AG04449 (cell line): ENCODE data around the gene CAPN12.

ENCODE experiments used
- CTCF ChIA-PET: fragments of 350-600 bp; formaldehyde crosslinking; extraction: SDS; loops from one replicate; lab custom pipeline; 2021; ENCODE audit warnings: antibody characterized with exemption; lab: Yijun Ruan, JAX
- POLR2A ChIA-PET: fragments of 400-600, 350-600 bp; formaldehyde crosslinking; extraction: SDS; loops from one replicate; lab custom pipeline; 2020; ENCODE audit warnings: antibody characterized with exemption, inconsistent platforms; lab: Yijun Ruan, JAX
- DNase-seq: peaks from one replicate; pipeline ENCODE4 v3.0.0-alpha.2; 2010; ENCODE audit warnings: low read depth, low spot score
- H3K4me3 ChIP-seq: 2 replicates; pipeline ENCODE4 v1.5.1; 2011; ENCODE audit warnings: low read depth, mild to moderate bottlenecking, control low read depth, low read length
- TF ChIP-seq, protein P1 (sequence below): IDR thresholded peaks from one replicate; pipeline ENCODE4 v1.5.1; 2011; ENCODE audit warnings: mild to moderate bottlenecking, moderate library complexity, low read length, control low read depth, inconsistent platforms; ENCODE audit not compliant: insufficient read depth; ENCODE audit errors: missing control alignments

The CAPN12 gene

DNA sequence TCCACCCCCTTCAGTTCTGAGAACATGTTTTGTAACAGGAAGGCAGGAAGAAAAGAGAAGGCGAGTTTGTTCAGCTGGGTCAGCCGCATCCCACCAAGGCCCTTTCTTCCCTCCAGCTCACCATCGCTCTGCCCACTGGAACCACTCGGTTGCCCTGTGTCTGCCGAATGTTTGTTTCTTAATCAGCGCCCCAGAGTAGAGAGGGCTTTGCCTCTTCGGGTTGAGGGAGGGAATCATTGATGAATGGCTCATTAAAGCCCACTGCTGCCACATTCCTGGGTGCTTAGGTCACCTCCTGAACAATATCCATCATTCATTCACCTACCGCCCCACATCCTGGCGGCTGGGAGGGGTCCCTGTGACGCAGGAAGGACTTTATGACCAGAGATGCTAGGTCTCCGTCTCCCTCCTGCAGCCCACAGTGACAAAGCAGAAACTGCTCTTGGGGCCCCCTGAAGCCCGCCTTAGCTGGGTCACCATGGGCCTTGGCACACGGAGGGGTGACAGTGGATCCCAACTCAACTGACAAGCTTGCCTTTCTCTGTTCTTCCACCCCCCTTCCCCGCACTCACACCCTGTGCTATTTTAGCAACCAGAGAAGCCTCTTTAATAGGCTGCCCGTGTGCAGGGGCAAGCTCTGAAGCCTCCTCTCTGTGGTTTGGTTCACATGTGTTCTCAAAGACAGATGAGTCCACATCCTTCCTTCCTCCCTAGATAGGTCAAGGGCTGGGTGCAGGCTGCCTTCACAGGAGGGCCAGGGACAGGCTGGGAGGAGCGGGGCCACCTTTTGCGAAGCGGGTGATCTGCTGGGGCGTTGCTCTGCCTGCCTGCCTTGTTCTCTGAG, 50.7 kb downstream of the CAPN12 start:
- ChIA-PET CTCF (interaction anchor here (1.1 to 2.5 kb wide), 6 partner anchors 10 to 59 kb away, joined by 4 to 5 read pairs (median 4); no protein-coding TSS in a partner anchor), POLR2A (interaction anchor here (0.6 to 2.1 kb wide), 8 partner anchors 10 to 51 kb away, joined by 3 to 9 read pairs (median 4); partner anchors contain the start of gene ACTN4)
- no peak for DNase-seq

DNA sequence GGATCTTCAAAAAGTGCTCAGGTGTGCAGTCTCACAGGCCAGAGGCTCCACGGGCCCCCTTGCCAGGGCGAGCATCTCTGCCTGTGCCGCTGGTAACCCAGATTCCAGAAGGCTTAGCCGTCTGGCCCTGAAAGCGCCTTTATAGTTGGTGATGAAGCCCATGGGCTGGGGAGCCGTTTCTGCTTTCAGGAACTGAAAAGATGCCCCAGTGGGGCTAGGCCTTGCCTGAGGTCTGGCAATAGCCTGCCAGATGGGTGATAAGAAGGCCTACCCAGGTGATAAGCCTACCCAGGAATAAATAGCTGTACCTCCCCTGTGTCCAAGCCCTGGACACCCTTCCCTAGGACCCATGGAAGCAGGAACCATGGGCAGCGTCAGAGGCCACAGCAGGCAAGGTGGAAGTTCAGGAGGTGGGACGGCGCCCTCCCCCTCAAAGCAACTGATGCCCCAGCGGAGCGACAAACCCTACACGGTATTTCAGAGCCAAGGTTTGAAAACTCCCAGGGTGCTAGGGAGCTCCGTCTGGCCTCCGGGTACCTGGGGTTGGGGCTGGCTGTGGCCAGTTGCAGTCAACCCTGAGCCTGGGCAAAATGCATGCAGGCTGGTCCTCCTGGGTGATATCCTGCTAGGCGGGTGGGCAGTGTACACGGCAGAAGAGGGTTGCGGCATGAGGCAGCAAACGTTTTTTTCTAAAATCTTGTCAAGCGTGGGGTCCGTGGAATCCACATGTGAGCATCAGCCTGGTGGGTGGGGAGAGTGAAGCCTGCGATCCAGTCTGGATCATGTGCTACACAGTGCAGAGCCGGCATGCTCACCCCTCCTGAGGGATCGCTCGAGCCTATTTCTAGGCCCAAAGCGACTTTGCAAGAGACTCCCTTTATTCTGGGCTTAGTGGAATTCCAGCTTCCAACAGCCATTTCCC, 51.6 kb downstream of the CAPN12 start:
- DNase-seq, result no peak
- peak overlapping the region; percentile 15 for H3K4me3 ChIP-seq
- ChIA-PET POLR2A (interaction anchor here (0.6 to 2.1 kb wide), 12 partner anchors 9 to 50 kb away, joined by 3 to 9 read pairs (median 4); partner anchors contain the start of gene ACTN4), CTCF (interaction anchor here (1.1 to 2.5 kb wide), 5 partner anchors 11 to 58 kb away, joined by 4 to 5 read pairs (median 4); no protein-coding TSS in a partner anchor)
- TF ChIP-seq, protein P1, sequence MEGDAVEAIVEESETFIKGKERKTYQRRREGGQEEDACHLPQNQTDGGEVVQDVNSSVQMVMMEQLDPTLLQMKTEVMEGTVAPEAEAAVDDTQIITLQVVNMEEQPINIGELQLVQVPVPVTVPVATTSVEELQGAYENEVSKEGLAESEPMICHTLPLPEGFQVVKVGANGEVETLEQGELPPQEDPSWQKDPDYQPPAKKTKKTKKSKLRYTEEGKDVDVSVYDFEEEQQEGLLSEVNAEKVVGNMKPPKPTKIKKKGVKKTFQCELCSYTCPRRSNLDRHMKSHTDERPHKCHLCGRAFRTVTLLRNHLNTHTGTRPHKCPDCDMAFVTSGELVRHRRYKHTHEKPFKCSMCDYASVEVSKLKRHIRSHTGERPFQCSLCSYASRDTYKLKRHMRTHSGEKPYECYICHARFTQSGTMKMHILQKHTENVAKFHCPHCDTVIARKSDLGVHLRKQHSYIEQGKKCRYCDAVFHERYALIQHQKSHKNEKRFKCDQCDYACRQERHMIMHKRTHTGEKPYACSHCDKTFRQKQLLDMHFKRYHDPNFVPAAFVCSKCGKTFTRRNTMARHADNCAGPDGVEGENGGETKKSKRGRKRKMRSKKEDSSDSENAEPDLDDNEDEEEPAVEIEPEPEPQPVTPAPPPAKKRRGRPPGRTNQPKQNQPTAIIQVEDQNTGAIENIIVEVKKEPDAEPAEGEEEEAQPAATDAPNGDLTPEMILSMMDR, result no peak

More for the DNA sequence above, 50.7 kb downstream of the CAPN12 start:
- no peak overlapping the region; the same call in 1 of the 2 replicates for H3K4me3 ChIP-seq
- TF ChIP-seq, protein P1, result no peak

- ChIA-PET POLR2A (interaction anchor here (0.7 to 1.3 kb wide), 6 partner anchors 8 to 45 kb away, joined by 3 to 7 read pairs (median 4); no protein-coding TSS in a partner anchor), CTCF (interaction anchor here (0.7 to 1.9 kb wide), 2 partner anchors 14 to 30 kb away, joined by 3 to 7 read pairs; no protein-coding TSS in a partner anchor)
- no peak for DNase-seq
- no peak overlapping the region for H3K4me3 ChIP-seq
- TF ChIP-seq, protein P1, result no peak
Measured at GRCh38 chr19:38691938-38692457, 52.3 kb downstream of the CAPN12 start.

DNA sequence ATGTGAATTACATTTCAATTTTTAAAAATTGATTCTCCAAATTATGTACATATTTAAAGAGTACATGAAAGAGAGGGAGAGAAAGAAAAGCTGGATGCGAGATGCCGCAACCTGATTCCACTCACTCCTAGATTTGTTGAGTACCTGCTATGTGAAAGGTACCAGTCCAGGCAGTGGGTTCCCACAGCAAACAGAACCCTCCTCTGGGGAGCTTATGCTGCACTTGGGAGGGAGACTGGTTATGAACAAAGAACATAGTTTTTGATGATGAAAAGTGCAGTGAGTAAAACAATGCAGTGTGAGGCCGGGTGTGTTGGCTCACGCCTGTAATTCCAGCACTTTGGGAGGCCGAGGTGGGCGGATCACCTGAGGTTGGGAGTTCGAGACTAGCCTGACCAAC, 53.4 kb downstream of the CAPN12 start:
- TF ChIP-seq, protein P1, result no peak
- ChIA-PET CTCF (interaction anchor here (0.9 to 1.9 kb wide), 4 partner anchors 29 to 240 kb away, joined by 3 to 7 read pairs (median 3); partner anchors contain the start of genes MRPS12 and SARS2), POLR2A (interaction anchor here (1.3 kb wide), 1 partner anchor 32 kb away, joined by 4 read pairs; no protein-coding TSS in a partner anchor)
- H3K4me3 ChIP-seq, result no peak overlapping the region
- DNase-seq, result no peak

GRCh38 chr19:38690146-38690545, 54.1 kb downstream of the CAPN12 start:
- TF ChIP-seq, protein P1, result no peak
- ChIA-PET POLR2A (no interaction called here), CTCF (interaction anchor here (0.9 to 1.9 kb wide), 4 partner anchors 29 to 240 kb away, joined by 3 to 7 read pairs (median 3); partner anchors contain the start of genes MRPS12 and SARS2)
- H3K4me3 ChIP-seq, result no peak overlapping the region
- no peak for DNase-seq
